Right cardiac atrium (tissue), 5 donors: ENCODE measurements around the gene XPO4. TPM values are rescaled to one million over a fixed set of nuclear protein-coding genes. Genes with fewer than 3 reads are reported as not detected.

ENCODE experiments used
- ATAC-seq, 2 donors: fragments of 200-7000 bp; cut with Tn5 transposase; one replicate each; pipeline versions ENCODE4 v1.8.0 to v1.9.1; 2020; ENCODE audit warnings: moderate library complexity in 2 of 2, mild to moderate bottlenecking in 1 of 2
- DNase-seq, 3 donors: peaks; one replicate each; pipeline ENCODE4 v3.0.0-alpha.2; 2020
- H3K27ac ChIP-seq: one replicate; pipeline ENCODE4 v1.5.1; 2013; ENCODE audit warnings: mild to moderate bottlenecking, low read length, control low read depth, moderate library complexity
- H3K27me3 ChIP-seq: one replicate; pipeline ENCODE4 v1.6.1; 2013; ENCODE audit not compliant: control insufficient read depth, insufficient read depth
- H3K4me1 ChIP-seq: one replicate; pipeline ENCODE4 v1.6.1; 2013; ENCODE audit warnings: low read length; ENCODE audit not compliant: control insufficient read depth, insufficient read depth
- H3K4me3 ChIP-seq: one replicate; pipeline ENCODE4 v1.5.1; 2013; ENCODE audit warnings: low read length, control low read depth
- H3K9me3 ChIP-seq: one replicate; pipeline ENCODE4 v1.6.1; 2013; ENCODE audit warnings: low read length; ENCODE audit not compliant: control insufficient read depth
- WGBS: extraction: QIAGEN DNeasy Blood & Tissue Kit; methylation state at CpG from one replicate; pipeline ENCODE4 v1.1.7; 2013; 5-methylcytosine and 5-hydroxymethylcytosine counted together
- intact Hi-C, 4 donors: fragments of 100-400 bp; cut with DNase I; formaldehyde crosslinking; loops; one replicate each; pipeline versions ENCODE4 v1.11.0 to v1.14.0; 2022 to 2023
- polyA plus RNA-seq: library from polyadenylated mRNA; stranded (reverse); fragments of 200-250 nt; gene quantifications from one replicate; pipeline ENCODE4 v1.2.3, GENCODE V29; 2013
- total RNA-seq, 4 donors: library from RNA; stranded (reverse); fragmentation: NEBNext Ultra II Directional; extraction: Animal tissue kit (Norgen Biotek cat#: 25700); gene quantifications; one replicate each; pipeline ENCODE4 v1.2.1, GENCODE V29; 2021
- donor health status: healthy with polysubstance abuse.
- donor health status: DM: no; HTN: yes; CAD: no.
- donor health status: DM: no; HTN: no; CAD: no.
- donor health status: DM: no; HTN: yes; CAD: no; lungs with severe emphysema.
- donor health status: DM: yes; HTN: yes; CAD: no.

Gene XPO4
- total and polyA plus RNA-seq, 5 donors = 2.9 to 13.8 (median 10.3) TPM

- no peaks in the 10 kb centered on the region for H3K4me1 ChIP-seq
- no peak for ATAC-seq
- intact Hi-C loops = no loop called here
- H3K4me3 ChIP-seq = no peak overlapping the region
- no peak overlapping the region for H3K27ac ChIP-seq
- DNase-seq = no peak
- no peaks in the 10 kb centered on the region for H3K27me3 ChIP-seq
- no peaks in the 10 kb centered on the region for H3K9me3 ChIP-seq
These were observed 41.7 kb downstream of the XPO4 start for GRCh38 chr13:20860844-20861243.

GRCh38 chr13:20856650-20857049 is 45.9 kb downstream of the XPO4 start:
- Histone ChIP-seq H3K4me1 (no peaks in the 10 kb centered on the region), H3K27me3 (no peaks in the 10 kb centered on the region), H3K27ac (no peak overlapping the region), H3K4me3 (no peak overlapping the region), H3K9me3 (no peaks in the 10 kb centered on the region)
- DNase-seq (no peak), ATAC-seq (no peak)
- intact Hi-C loops = no loop called here
- WGBS = 86% methylated on average over 5 of the region's 5 CpGs

GRCh38 chr13:20851844-20852402 is 50.6 kb downstream of the XPO4 start:
- Histone ChIP-seq H3K27ac (no peak overlapping the region), H3K4me1 (peaks cover 3% of the 10 kb centered on the region), H3K4me3 (no peak overlapping the region), H3K27me3 (no peaks in the 10 kb centered on the region), H3K9me3 (no peaks in the 10 kb centered on the region)
- intact Hi-C loops = no loop called here
- DNase-seq (no peak), ATAC-seq (no peak)
- 91% methylated on average over 4 of the region's 4 CpGs for WGBS

GRCh38 chr13:20848944-20849343 is 53.6 kb downstream of the XPO4 start:
- no peak overlapping the region for H3K4me3 ChIP-seq
- 31% methylated on average over 1 of the region's 1 CpG for WGBS
- DNase-seq = no peak
- peaks cover 3% of the 10 kb centered on the region for H3K4me1 ChIP-seq
- ATAC-seq = peak in 1 of 2 donors; percentile 54
- no peak overlapping the region for H3K27ac ChIP-seq
- intact Hi-C loops = no loop called here
- no peaks in the 10 kb centered on the region for H3K27me3 ChIP-seq
- no peaks in the 10 kb centered on the region for H3K9me3 ChIP-seq

- Histone ChIP-seq H3K9me3 (no peaks in the 10 kb centered on the region), H3K4me1 (peaks cover 3% of the 10 kb centered on the region), H3K4me3 (no peak overlapping the region), H3K27me3 (no peaks in the 10 kb centered on the region), H3K27ac (no peak overlapping the region)
- no peak for DNase-seq
- intact Hi-C loops = no loop called here
- no peak for ATAC-seq
These were observed 54.3 kb downstream of the XPO4 start for GRCh38 chr13:20848203-20848602.

GRCh38 chr13:20847296-20847695 is 55.2 kb downstream of the XPO4 start:
- H3K4me3 ChIP-seq = no peak overlapping the region

GRCh38 chr13:20843166-20843565 is 59.4 kb downstream of the XPO4 start:
- ATAC-seq = peak; percentile 72 to 83
- Histone ChIP-seq H3K9me3 (no peaks in the 10 kb centered on the region), H3K4me1 (peaks cover 6% of the 10 kb centered on the region), H3K4me3 (no peak overlapping the region), H3K27me3 (no peaks in the 10 kb centered on the region), H3K27ac (no peak overlapping the region)
- 25% methylated on average over 6 of the region's 6 CpGs for WGBS
- intact Hi-C loops = no loop called here
- DNase-seq = no peak

More at GRCh38 chr13:20847296-20847695, 55.2 kb downstream of the XPO4 start:
- H3K27me3 ChIP-seq = no peaks in the 10 kb centered on the region
- DNase-seq (no peak), ATAC-seq (no peak)
- WGBS = 40% methylated on average over 1 of the region's 1 CpG
- intact Hi-C loops = no loop called here
- H3K27ac ChIP-seq = no peak overlapping the region
- no peaks in the 10 kb centered on the region for H3K9me3 ChIP-seq
- peaks cover 3% of the 10 kb centered on the region for H3K4me1 ChIP-seq

GRCh38 chr13:20840568-20840967 is 62.0 kb downstream of the XPO4 start:
- no peaks in the 10 kb centered on the region for H3K9me3 ChIP-seq
- ATAC-seq (no peak), DNase-seq (no peak)
- peaks cover 3% of the 10 kb centered on the region for H3K4me1 ChIP-seq
- no peaks in the 10 kb centered on the region for H3K27me3 ChIP-seq
- no peak overlapping the region for H3K4me3 ChIP-seq
- no peak overlapping the region for H3K27ac ChIP-seq
- intact Hi-C loops = no loop called here

- DNase-seq (no peak), ATAC-seq (no peak)
- no peak overlapping the region for H3K4me3 ChIP-seq
- 88% methylated on average over 7 of the region's 7 CpGs for WGBS
- H3K27ac ChIP-seq = no peak overlapping the region
- H3K27me3 ChIP-seq = no peaks in the 10 kb centered on the region
- intact Hi-C loops = loop anchor here in 1 of 4 donors (10.0 kb wide), 1 partner anchor 119 kb away; no protein-coding TSS in a partner anchor
- no peaks in the 10 kb centered on the region for H3K9me3 ChIP-seq
- H3K4me1 ChIP-seq = peaks cover 2% of the 10 kb centered on the region
These were observed 68.5 kb downstream of the XPO4 start for GRCh38 chr13:20833900-20834679.

- Histone ChIP-seq H3K4me3 (no peak overlapping the region), H3K27me3 (no peaks in the 10 kb centered on the region), H3K4me1 (peaks cover 2% of the 10 kb centered on the region), H3K9me3 (no peaks in the 10 kb centered on the region), H3K27ac (no peak overlapping the region)
- intact Hi-C loops = loop anchor here in 1 of 4 donors (10.0 kb wide), 1 partner anchor 118 kb away; no protein-coding TSS in a partner anchor
- DNase-seq = no peak
- ATAC-seq = no peak
- WGBS = 77% methylated on average over 3 of the region's 3 CpGs
These were observed 69.7 kb downstream of the XPO4 start for GRCh38 chr13:20832861-20833260.

- H3K27me3 ChIP-seq = no peaks in the 10 kb centered on the region
- no peaks in the 10 kb centered on the region for H3K9me3 ChIP-seq
- H3K4me3 ChIP-seq = no peak overlapping the region
- H3K4me1 ChIP-seq = peaks cover 2% of the 10 kb centered on the region
- 88% methylated on average over 3 of the region's 3 CpGs for WGBS
- intact Hi-C loops = loop anchor here in 1 of 4 donors (10.0 kb wide), 1 partner anchor 117 kb away; no protein-coding TSS in a partner anchor
- ATAC-seq (no peak), DNase-seq (no peak)
- no peak overlapping the region for H3K27ac ChIP-seq
These were observed 70.6 kb downstream of the XPO4 start for GRCh38 chr13:20831933-20832332.
